Lower leg skin (tissue), 4 donors: Measurements from ENCODE around the gene VGF. TPM values are rescaled to one million over a fixed set of nuclear protein-coding genes. Genes with fewer than 3 reads are reported as not detected.
"Not testable (repeated sequence)": the region's sequence is repeated elsewhere in the genome, so short reads cannot be mapped to it uniquely, and the experiment has no call there.

ENCODE experiments used
- DNase-seq, 2 donors: peaks; one replicate each; pipeline ENCODE4 v3.0.0-alpha.2; 2019; ENCODE audit warnings: low spot score in 2 of 2
- H3K4me3 ChIP-seq: fragments of 200-600 bp; sonication (generic); 2 replicates; pipeline ENCODE4 v1.5.1; 2017; ENCODE audit warnings: mild to moderate bottlenecking, low read depth; ENCODE audit not compliant: poor library complexity, severe bottlenecking
- CTCF ChIP-seq, 3 donors: fragments of 450-650 bp; IDR thresholded peaks; one replicate each; pipeline ENCODE4 v1.5.1; 2016; ENCODE audit warnings: antibody characterized with exemption in 3 of 3, mild to moderate bottlenecking in 3 of 3, moderate library complexity in 2 of 3
- POLR2A ChIP-seq, 2 donors: fragments of 450-650 bp; IDR thresholded peaks; one replicate each; pipeline ENCODE4 v1.6.1; 2016 to 2017; ENCODE audit warnings: antibody characterized with exemption in 2 of 2, mild to moderate bottlenecking in 1 of 2, moderate library complexity in 1 of 2
- WGBS, 2 donors: methylation state at CpG; one replicate each; pipeline ENCODE4 v1.1.5; 2018; 5-methylcytosine and 5-hydroxymethylcytosine counted together
- intact Hi-C: fragments of 100-400 bp; cut with DNase I; formaldehyde crosslinking; loops from one replicate; pipeline ENCODE4 v1.15.0; 2023; ENCODE audit warnings: low total_unique reads
- total RNA-seq, 4 donors: library from RNA; depleted of rRNA; stranded (reverse); fragments of >200 nt; gene quantifications; one replicate each; pipeline ENCODE4 v1.1.0, GENCODE V29; 2016

VGF gene
- total RNA-seq, 4 donors from 2014 or later, result 0.91 to 6.3 (median 2.5) TPM; not detected in 1

- H3K4me3 ChIP-seq, result no peak overlapping the region
- DNase-seq, result peak; percentile 49 to 92
- intact Hi-C loops, result no loop called here
- TF ChIP-seq CTCF (IDR thresholded peaks at IDR 0.05) (no peak), POLR2A (IDR thresholded peaks at IDR 0.05) (no peak)
- 29 to 34% methylated on average over 17 of the region's 17 CpGs for WGBS, 2 donors
Measured at GRCh38 chr7:101121991-101122932, 43.1 kb downstream of the VGF start.

GRCh38 chr7:101121631-101121990 is 43.8 kb downstream of the VGF start:
- WGBS, 2 donors, result 53 to 62% methylated on average over 9 of the region's 9 CpGs
- intact Hi-C loops, DNase-seq, H3K4me3 ChIP-seq: not testable (repeated sequence)

GRCh38 chr7:101120315-101120714 is 45.1 kb downstream of the VGF start:
- intact Hi-C loops, result no loop called here

GRCh38 chr7:101119876-101120275 is 45.5 kb downstream of the VGF start:
- TF ChIP-seq CTCF (IDR thresholded peaks at IDR 0.05) (no peak), POLR2A (IDR thresholded peaks at IDR 0.05) (no peak)
- no peak overlapping the region for H3K4me3 ChIP-seq
- 48 to 60% methylated on average over 10 of the region's 10 CpGs for whole genome bisulfite sequencing, 2 donors
- intact Hi-C loops, result no loop called here
- no peak for DNase-seq

More at GRCh38 chr7:101120315-101120714, 45.1 kb downstream of the VGF start:
- no peak for DNase-seq
- no peak for TF ChIP-seq POLR2A (IDR thresholded peaks at IDR 0.05)
- no peak for TF ChIP-seq CTCF (IDR thresholded peaks at IDR 0.05)
- 68 to 89% methylated on average over 4 of the region's 4 CpGs for WGBS, 2 donors
- no peak overlapping the region for H3K4me3 ChIP-seq

- 87 to 90% methylated on average over 3 of the region's 3 CpGs for WGBS, 2 donors
- no peak overlapping the region for H3K4me3 ChIP-seq
- intact Hi-C loops, result no loop called here
- TF ChIP-seq POLR2A (IDR thresholded peaks at IDR 0.05) (no peak), CTCF (IDR thresholded peaks at IDR 0.05) (no peak)
- no peak for DNase-seq
Measured at GRCh38 chr7:101118856-101119255, 46.5 kb downstream of the VGF start.

GRCh38 chr7:101116898-101117297 is 48.5 kb downstream of the VGF start:
- WGBS, 2 donors, result 88 to 89% methylated on average over 10 of the region's 10 CpGs
- intact Hi-C loops, result no loop called here
- TF ChIP-seq CTCF (IDR thresholded peaks at IDR 0.05), result no peak
- TF ChIP-seq POLR2A (IDR thresholded peaks at IDR 0.05), result no peak
- no peak for DNase-seq
- H3K4me3 ChIP-seq, result no peak overlapping the region
